Central memory CD8-positive, alpha-beta T cell (primary cell): ENCODE results near the gene TNFSF10.
"Not testable (repeated sequence)": the region's sequence is repeated elsewhere in the genome, so short reads cannot be mapped to it uniquely, and the experiment has no call there.

Experiments used
- ATAC-seq: fragments of 150-1000 bp; cut with Tn5 transposase; replicated peaks from 2 replicates; pipeline ENCODE4 v1.10.0; 2022; ENCODE audit warnings: mild to moderate bottlenecking, moderate FRiP score, moderate number of reproducible peaks; ENCODE audit not compliant: poor library complexity, severe bottlenecking; ENCODE audit errors: extremely low read depth
- DNase-seq, 2 donors: peaks; one replicate each; pipeline ENCODE4 v3.0.0; 2021; ENCODE audit warnings: low spot score in 2 of 2
- H3K27ac Mint-ChIP-seq: one replicate; pipeline ENCODE4 v1.8.0; 2022; ENCODE audit warnings: low read depth, mild to moderate bottlenecking, moderate library complexity, mixed read lengths
- H3K27me3 Mint-ChIP-seq: one replicate; pipeline ENCODE4 v1.8.0; 2022; ENCODE audit warnings: mixed read lengths
- H3K36me3 Mint-ChIP-seq: one replicate; pipeline ENCODE4 v1.8.0; 2022; ENCODE audit warnings: mild to moderate bottlenecking, moderate library complexity, mixed read lengths; ENCODE audit not compliant: insufficient read depth
- H3K4me1 Mint-ChIP-seq: one replicate; pipeline ENCODE4 v1.8.0; 2022; ENCODE audit warnings: mixed read lengths
- H3K4me3 Mint-ChIP-seq: one replicate; pipeline ENCODE4 v1.8.0; 2022; ENCODE audit warnings: mild to moderate bottlenecking, moderate library complexity, mixed read lengths
- H3K9me3 Mint-ChIP-seq: one replicate; pipeline ENCODE4 v1.8.0; 2022; ENCODE audit warnings: mixed read lengths

TNFSF10 gene

DNA sequence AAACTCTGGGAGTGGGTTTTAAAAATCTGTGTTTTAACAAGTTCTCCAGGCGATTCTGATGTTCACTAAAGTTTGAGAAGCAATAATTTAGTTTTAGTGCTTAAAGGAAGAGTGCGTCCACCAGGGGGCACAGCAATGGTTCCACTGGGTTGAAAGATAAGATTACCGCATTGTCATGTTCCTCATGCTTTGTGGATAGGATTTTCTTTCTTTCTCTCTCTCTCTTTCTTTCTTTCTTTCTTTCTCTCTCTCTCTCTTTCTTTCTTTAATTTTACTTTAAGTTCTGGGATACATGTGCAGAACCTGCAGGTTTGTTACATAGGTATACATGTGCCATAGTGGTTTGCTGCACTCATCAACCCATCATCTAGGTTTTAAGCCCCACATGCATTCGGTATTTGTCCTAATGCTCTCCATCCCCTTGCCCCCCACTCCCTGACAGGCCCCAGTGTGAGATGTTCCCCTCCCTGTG, 33.0 kb downstream of the TNFSF10 start:
- not testable (repeated sequence) for H3K27ac Mint-ChIP-seq, H3K27me3 Mint-ChIP-seq, H3K4me1 Mint-ChIP-seq, H3K4me3 Mint-ChIP-seq, H3K9me3 Mint-ChIP-seq, H3K36me3 Mint-ChIP-seq
- ATAC-seq (peak; percentile 58), DNase-seq (peak; percentile 53 to 63)

- DNase-seq: no peak
- H3K27me3 Mint-ChIP-seq: no peaks in the 10 kb centered on the region
- H3K9me3 Mint-ChIP-seq: no peaks in the 10 kb centered on the region
- H3K4me3 Mint-ChIP-seq: no peak overlapping the region
- peaks cover 20% of the 10 kb centered on the region for H3K4me1 Mint-ChIP-seq
- peak overlapping the region; percentile 98 for H3K27ac Mint-ChIP-seq
- peaks cover 6% of the 10 kb centered on the region for H3K36me3 Mint-ChIP-seq
- no peak for ATAC-seq
Observed at GRCh38 chr3:172478116-172478515, 45.1 kb downstream of the TNFSF10 start.

DNA sequence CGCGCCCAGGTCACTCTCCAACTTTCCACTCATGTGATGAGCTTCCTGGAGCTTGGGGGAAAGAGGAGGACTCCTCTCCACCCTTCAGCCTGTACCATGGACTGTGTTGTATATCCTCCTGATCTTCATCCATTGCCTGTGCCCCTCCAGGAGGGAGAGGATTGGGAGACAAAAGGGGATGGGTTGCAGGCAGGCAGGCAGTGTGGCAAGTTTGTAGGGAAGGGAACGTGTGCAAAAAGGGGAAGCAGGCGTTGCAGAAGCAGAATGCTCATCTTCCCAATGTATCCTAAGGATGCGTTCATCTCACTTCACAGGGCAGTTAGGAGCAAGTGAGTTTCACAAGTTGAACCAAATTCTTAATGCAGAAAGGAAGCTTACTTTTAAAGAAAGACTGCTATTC, 46.9 kb downstream of the TNFSF10 start:
- H3K4me3 Mint-ChIP-seq: peak overlapping the region; percentile 96
- H3K4me1 Mint-ChIP-seq: peaks cover 20% of the 10 kb centered on the region
- ATAC-seq: no peak

DNA sequence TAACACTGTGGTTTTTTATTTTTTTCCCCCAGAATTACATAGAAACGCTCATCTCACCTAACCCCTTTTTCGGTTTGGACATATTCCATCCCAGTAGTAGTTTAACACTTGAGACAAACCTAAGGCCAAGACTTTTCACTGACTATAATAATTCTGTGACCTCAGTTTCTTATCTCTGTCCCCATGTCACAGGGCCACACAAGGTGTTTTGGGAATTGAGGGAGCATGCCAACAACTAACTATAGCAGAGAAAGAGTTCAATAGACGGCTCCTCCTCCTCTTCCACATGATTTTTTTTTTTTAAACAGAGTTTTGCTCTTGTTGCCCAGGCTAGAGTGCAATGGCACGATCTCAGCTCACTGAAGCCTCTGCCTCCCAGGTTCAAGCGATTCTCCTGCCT, 47.5 kb downstream of the TNFSF10 start:
- Mint-ChIP-seq H3K27ac (peak overlapping the region; percentile 98), H3K9me3 (no peaks in the 10 kb centered on the region), H3K4me1 (peaks cover 20% of the 10 kb centered on the region), H3K36me3 (peaks cover 6% of the 10 kb centered on the region), H3K27me3 (peaks cover 10% of the 10 kb centered on the region), H3K4me3 (no peak overlapping the region)
- DNase-seq (no peak), ATAC-seq (no peak)

More for the DNA sequence above, 46.9 kb downstream of the TNFSF10 start:
- no peaks in the 10 kb centered on the region for H3K9me3 Mint-ChIP-seq
- no peak for DNase-seq
- H3K36me3 Mint-ChIP-seq: peaks cover 6% of the 10 kb centered on the region
- H3K27ac Mint-ChIP-seq: peak overlapping the region; percentile 98
- peaks cover 10% of the 10 kb centered on the region for H3K27me3 Mint-ChIP-seq

GRCh38 chr3:172471903-172472302, 51.3 kb downstream of the TNFSF10 start:
- Mint-ChIP-seq H3K27me3 (peaks cover 31% of the 10 kb centered on the region), H3K4me3 (no peak overlapping the region), H3K9me3 (no peaks in the 10 kb centered on the region), H3K4me1 (peaks cover 5% of the 10 kb centered on the region), H3K36me3 (no peaks in the 10 kb centered on the region), H3K27ac (no peak overlapping the region)
- DNase-seq (no peak), ATAC-seq (no peak)

DNA sequence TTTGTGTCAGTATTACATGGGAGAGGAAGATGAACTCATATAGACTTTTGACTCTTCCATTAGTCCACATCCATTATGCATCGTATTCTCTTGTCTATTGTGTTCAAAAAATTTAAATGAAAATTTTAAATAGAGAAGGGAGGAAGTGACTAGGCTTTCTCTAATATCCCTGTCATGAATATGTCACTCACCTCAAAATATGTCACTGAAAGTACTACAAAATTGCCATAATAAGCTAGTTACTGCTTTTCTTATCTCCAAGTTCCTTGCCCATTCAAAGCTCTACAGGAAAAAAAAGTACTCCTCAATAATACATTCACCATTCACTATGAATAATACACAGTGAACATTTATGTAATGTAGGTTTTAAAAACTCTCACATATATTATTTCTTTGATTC, 52.6 kb downstream of the TNFSF10 start:
- Mint-ChIP-seq H3K36me3 (no peaks in the 10 kb centered on the region), H3K4me3 (no peak overlapping the region), H3K27ac (no peak overlapping the region), H3K9me3 (no peaks in the 10 kb centered on the region), H3K27me3 (peaks cover 36% of the 10 kb centered on the region), H3K4me1 (no peaks in the 10 kb centered on the region)
- ATAC-seq: no peak
- no peak for DNase-seq

- Mint-ChIP-seq H3K27me3 (peaks cover 36% of the 10 kb centered on the region), H3K4me3 (no peak overlapping the region), H3K36me3 (no peaks in the 10 kb centered on the region), H3K27ac (no peak overlapping the region), H3K9me3 (no peaks in the 10 kb centered on the region), H3K4me1 (no peaks in the 10 kb centered on the region)
- ATAC-seq: no peak
- no peak for DNase-seq
Observed at GRCh38 chr3:172467170-172467824, 55.9 kb downstream of the TNFSF10 start.

DNA sequence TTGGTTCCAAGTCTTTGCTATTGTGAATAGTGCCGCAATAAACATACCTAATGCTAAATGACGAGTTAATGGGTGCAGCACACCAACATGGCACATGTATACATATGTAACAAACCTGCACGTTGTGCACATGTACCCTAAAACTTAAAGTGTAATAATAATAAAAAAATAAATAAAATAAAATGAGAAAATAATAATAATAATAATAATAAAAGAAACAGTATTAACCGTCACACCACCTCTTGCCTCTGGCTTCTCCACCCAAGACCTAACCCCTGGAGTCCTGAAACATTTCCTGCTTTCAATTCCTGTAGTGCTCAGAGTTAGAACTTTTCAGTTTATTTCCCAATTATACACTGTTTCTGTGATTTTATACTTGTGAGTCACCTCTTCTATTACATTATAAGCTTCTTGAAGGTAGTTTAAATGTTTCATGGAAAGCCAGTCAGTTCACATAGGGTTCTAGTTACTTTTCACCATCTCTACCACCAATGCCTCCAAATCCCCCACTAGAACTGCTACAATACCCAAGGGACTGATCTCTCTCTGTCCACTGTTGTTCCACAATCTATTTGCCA, 56.6 kb downstream of the TNFSF10 start:
- no peak for DNase-seq
- Mint-ChIP-seq H3K27ac (no peak overlapping the region), H3K9me3 (no peaks in the 10 kb centered on the region), H3K4me3 (no peak overlapping the region), H3K4me1 (no peaks in the 10 kb centered on the region), H3K36me3 (no peaks in the 10 kb centered on the region), H3K27me3 (peaks cover 29% of the 10 kb centered on the region)
- ATAC-seq: no peak

DNA sequence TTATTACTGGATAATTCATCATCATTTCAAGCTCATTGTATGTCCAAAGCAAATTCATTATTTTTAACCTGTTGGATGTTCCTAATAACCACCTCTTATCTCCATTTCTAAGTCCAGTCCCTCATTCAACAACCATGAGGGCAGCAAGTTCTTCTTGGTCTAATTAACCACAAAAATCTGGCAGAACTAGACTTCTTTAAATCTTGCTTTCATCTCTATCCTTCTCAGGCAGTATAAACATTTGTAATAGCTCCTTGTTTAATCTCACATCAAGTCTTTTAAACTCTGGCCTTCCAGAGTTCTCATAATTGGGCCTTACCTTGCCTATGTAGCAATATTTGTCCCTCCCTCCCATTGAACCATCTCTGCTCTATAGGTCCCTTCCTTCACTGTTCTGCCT, 57.9 kb downstream of the TNFSF10 start:
- ATAC-seq (no peak), DNase-seq (no peak)
- no peaks in the 10 kb centered on the region for H3K36me3 Mint-ChIP-seq
- H3K27me3 Mint-ChIP-seq: peaks cover 25% of the 10 kb centered on the region
- no peak overlapping the region for H3K27ac Mint-ChIP-seq
- no peaks in the 10 kb centered on the region for H3K9me3 Mint-ChIP-seq
- no peak overlapping the region for H3K4me3 Mint-ChIP-seq
- H3K4me1 Mint-ChIP-seq: no peaks in the 10 kb centered on the region

DNA sequence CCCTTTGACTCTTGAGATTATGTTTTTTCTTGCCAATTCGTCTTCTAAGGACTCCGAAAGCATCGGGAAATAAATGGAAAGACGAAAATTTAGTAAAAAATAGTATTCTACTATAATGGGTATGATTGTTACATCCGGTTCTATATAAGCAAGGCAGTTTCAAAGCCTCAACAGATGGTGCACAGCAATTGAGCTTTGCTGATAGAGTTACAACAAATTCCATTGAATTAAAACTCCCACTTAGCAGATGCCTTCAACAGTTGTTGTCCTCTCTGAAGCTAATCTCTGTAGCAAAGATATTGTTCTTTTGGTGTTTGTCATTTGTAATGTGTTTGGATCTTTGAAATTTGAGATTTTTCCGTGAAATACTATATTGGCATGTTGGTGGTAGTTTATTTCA, 58.9 kb downstream of the TNFSF10 start:
- Mint-ChIP-seq H3K27ac (no peak overlapping the region), H3K27me3 (peaks cover 25% of the 10 kb centered on the region), H3K4me3 (no peak overlapping the region), H3K9me3 (no peaks in the 10 kb centered on the region), H3K4me1 (no peaks in the 10 kb centered on the region), H3K36me3 (no peaks in the 10 kb centered on the region)
- no peak for DNase-seq
- no peak for ATAC-seq

DNA sequence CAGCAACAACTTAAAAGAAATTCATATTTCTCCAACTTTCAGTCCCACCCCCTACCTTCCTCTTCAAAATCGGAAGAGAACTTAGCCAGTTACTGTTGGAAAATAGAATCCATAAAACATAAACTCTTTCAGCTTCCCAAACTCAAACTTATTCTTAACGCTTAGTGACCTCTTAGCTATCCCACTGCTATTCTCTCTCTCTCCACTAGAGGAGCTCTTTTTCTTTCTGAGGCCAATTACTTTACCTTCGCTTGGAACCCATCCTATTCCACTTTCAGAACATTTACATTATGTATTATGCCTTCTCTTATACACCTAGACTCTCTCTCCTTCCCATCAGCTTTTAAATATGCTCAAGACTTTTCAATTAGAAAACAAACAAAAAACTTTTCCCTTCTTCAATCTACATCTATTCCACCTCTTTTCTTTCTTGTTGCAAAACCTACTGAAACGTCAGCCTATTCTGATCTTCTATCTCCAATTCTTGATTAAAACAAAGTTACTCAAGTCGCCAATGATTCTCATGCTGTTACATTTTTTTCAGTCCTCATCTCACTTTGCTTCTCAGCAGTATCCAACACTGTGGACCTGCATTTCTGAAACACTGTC, 61.6 kb downstream of the TNFSF10 start:
- Mint-ChIP-seq H3K4me3 (no peak overlapping the region), H3K9me3 (no peaks in the 10 kb centered on the region), H3K36me3 (no peaks in the 10 kb centered on the region), H3K27ac (no peak overlapping the region), H3K4me1 (no peaks in the 10 kb centered on the region), H3K27me3 (peaks cover 2% of the 10 kb centered on the region)
- ATAC-seq (peak; percentile 58), DNase-seq (no peak)

DNA sequence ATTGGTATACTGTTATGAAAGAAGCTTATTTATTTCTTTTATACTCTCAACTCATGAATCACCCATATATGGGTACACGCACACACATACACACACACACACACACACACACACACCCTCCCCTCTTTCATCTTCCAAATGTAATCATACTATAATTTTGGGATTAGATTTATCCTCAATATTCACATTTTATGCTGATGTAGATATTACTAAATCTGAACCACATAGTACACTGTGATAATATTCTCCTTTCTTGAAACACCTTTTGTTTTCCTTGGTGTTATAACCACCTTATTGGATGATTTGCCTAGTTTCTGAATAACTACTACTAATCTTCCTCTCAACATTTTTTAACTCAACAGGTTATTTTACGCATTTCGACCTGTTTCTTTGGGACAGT, 66.8 kb downstream of the TNFSF10 start:
- Mint-ChIP-seq H3K36me3 (peaks cover 2% of the 10 kb centered on the region), H3K4me3 (no peak overlapping the region), H3K27me3 (peaks cover 8% of the 10 kb centered on the region), H3K9me3 (no peaks in the 10 kb centered on the region), H3K4me1 (no peaks in the 10 kb centered on the region), H3K27ac (no peak overlapping the region)
- DNase-seq (no peak), ATAC-seq (no peak)
